Measurements from ENCODE around the gene DONSON.
"Not testable (repeated sequence)": the region's sequence is repeated elsewhere in the genome, so short reads cannot be mapped to it uniquely, and the experiment has no call there.

The DONSON gene, protein sequence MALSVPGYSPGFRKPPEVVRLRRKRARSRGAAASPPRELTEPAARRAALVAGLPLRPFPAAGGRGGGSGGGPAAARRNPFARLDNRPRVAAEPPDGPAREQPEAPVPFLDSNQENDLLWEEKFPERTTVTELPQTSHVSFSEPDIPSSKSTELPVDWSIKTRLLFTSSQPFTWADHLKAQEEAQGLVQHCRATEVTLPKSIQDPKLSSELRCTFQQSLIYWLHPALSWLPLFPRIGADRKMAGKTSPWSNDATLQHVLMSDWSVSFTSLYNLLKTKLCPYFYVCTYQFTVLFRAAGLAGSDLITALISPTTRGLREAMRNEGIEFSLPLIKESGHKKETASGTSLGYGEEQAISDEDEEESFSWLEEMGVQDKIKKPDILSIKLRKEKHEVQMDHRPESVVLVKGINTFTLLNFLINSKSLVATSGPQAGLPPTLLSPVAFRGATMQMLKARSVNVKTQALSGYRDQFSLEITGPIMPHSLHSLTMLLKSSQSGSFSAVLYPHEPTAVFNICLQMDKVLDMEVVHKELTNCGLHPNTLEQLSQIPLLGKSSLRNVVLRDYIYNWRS

DNA sequence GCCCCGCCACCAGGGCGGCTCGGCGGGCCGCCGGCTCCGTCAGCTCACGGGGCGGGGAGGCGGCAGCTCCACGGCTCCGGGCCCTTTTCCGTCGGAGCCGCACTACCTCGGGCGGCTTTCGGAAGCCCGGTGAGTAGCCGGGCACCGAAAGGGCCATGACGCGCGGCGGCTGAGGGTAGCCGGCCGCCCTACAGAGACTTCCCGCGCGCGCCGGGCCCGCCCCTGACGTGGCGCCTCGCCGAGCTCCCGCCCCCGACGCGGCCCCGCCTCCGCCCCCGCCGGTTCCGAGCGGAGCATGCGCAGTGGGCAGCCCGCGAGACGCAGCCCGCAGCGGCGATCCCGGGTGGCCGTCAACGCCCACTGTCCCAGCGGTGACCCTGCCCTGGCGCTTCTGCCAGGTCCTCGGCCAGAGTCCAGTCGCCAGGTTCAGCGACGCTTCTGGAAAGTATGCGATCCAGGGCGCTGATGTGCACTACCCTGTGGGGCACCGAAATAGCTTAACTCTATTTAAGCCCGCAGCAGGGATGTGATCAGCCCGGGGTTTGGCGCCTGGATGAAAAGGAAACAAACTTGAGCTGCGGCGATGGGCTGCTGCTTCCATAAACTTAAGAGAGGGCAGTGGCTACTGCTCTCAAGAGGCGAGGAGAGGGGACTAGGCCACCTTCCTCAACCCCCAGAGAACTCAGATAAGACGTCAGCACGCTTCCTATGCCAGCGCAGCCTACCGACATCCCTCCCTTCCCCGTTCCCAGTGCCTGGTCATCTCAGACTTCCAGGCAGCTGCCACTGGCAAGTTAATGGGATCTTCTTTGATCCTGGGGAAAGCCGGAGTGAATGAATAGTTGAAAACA lies at the start of gene DONSON:
Gene DONSON (minus strand): TSS at position 200 of the 851 bp plus-strand sequence. CDS start 43 bp downstream, at position 157.
- peak; percentile 36 for DNase-seq

DNA sequence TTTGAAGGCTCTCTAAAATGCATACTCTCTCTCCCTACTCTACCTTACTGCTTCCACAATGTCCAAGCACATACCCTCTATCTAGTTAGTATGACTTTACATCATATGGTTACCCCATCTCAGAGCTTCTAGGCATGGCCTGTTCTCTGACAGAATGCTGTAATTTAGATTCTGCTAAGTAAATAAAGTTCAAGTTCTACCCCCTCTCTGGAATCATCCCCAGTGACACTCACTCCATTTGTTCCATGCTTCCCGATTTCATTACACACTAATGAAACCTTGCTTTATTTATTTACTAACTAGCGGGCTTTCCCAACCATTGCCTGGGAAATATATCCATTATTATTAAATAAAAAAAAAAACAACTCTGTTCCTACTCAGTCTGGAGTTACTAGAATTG lies 45.8 kb upstream of the DONSON start:
- DNase-seq, result no peak

DNA sequence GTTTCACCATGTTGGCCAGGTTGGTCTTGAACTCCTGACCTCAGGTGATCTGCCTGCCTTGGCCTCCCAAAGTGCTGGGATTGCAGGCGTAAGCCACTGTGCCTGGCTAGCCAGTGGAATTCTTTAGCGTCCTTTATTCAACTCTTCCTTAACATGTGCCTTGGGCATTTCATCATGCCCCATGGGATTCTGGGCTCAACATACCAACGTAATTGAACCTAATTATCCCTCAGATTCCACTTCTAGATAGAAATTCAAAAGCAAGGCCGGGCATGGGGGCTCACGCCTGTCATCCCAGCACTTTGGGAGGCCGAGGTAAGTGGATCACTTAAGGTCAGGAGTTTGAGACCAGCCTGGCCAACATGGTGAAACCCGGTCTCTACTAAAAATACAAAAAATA lies 37.7 kb upstream of the DONSON start:
- DNase-seq, result not testable (repeated sequence)

DNA sequence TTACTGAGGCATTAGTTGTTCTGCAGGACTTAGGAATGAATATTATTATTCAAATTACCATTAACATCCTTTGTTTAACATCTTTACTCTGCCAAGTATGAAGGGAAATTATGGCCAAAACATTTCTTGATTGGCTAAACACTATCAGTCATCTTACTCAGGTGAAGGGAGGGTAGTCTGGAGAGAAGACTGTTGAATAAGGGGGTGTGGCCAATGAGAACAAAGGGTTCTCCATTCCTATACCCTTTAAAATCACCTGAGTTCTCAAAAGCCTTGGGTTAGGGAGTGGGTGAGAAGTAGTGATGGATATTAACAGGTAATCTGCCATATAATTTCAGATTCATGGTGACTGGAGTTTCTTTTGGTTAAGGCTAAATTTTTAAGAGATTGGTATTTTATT lies 33.8 kb upstream of the DONSON start:
- no peak for DNase-seq

DNA sequence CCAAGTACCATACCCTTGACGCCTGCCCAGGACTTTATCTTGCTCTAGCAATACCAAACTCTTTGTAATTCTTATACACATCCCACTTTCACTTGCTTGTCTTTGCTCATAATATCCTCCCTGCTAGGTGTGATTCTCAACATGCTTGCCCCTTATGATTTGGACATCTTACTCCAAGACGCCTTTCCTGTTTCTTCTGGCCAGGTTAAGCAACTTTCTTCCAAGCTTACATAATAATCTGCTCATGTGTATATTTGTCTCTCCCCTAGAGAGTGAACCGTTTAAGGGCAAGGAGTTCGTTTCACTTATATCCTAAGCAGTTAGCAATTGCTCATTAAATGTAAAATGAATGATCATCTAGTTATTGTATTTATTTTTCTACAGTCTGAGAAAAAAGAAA lies 31.2 kb upstream of the DONSON start:
- DNase-seq, result no peak

DNA sequence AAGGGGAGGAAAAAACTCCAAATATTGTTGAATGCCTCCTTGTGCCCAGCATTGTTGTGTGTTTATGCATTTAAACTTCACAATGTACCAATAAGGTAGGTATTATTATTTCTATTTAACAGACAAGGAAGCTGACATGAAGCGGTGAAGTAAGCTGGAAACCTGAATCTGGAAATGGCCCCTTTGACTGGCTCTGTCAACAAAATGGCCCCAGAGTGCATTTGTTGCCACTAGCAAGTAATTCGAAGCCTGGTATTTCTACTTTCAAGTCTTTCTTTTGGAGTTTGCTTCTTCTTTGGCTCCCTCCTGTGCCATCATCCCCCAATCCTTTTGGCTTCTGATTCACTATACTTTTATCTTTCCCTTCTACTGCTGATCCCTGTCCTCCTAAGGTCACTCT lies 29.9 kb upstream of the DONSON start:
- no peak for DNase-seq

DNA sequence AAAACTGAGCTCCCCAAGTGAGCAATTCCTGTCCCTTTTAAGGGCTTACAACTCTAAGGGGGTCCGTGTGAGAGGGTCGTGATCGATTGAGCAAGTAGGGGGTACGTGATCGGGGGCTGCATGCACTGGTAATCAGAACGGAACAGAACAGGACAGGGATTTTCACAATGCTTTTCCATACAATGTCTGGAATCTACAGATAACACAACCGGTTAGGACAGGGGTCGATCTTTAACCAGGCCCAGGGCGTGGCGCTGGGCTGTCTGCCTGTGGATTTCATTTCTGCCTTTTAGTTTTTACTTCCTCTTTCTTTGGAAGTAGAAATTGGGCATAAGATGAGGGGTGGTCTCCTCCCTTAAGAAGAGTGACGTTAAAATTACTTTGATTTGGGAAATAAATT lies 29.1 kb upstream of the DONSON start:
- not testable (repeated sequence) for DNase-seq

DNA sequence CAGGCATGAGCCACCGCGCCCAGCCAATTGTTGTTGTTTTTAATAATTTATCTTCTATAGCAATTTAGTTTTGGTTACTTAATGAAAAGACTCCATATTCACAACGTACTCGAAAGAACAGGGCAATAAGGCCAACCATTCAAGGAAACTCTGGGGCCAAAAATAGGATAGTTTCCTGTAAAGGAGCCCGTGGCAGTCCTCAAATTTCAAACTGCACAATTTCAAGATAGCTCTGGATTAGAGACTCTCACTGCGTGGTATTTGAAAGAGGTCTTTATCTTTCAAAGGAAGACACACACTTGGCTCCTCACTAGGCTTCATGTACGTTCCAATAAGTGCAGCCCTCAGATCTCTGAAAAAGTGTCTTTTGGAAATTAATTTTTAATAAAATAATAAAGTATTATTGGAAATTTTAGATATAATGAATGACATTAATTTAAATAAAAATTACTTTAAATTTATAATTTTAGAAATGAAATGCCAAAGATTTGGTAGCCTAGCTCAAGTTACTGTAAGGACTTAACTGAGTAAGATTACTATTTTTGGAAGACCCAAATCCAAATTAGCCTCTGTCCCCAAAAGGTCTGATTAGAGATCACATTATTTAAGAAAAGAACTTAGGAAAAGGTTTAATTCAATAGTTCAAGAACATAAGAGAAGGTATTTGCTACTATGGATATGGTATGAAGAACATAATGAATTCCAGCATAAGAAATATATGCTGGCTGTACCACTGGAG lies 22.7 kb upstream of the DONSON start:
- no peak for DNase-seq

DNA sequence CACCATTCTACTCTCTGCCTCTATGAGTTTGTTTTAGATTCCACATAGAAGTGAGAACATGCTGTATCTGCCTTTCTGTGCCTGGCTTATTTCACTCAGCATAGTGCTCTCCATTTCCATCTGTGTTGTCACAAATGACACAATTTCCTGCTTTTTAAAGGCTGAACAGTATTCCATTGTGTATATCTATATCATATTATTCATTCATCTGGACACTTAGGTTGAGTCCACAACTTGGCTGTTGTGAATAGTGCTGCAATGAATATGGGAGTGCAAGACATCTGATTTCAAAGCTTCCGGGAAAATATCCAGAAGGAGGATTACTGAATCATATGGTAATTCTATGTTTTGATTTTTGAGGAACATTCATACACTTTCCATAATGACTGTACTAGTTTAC lies 20.1 kb upstream of the DONSON start:
- no peak for DNase-seq

DNA sequence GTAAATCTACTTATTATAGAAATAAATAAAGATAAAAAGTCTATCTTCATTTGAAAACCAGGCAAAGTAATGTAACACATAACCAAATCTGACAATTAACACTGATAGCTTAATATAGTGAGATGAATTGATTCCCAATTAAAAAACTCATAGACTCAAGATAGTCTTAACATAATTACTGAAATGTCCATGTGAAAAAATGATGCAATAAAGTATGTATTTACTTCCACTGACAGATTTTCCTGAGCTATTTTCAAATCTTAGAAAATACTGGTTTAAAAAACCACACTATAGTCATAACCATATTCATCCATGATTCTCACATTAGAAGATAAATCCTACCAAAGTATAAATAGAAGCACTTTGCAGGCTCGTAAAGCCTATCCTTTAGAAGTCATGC lies 9.6 kb upstream of the DONSON start:
- DNase-seq, result no peak

DNA sequence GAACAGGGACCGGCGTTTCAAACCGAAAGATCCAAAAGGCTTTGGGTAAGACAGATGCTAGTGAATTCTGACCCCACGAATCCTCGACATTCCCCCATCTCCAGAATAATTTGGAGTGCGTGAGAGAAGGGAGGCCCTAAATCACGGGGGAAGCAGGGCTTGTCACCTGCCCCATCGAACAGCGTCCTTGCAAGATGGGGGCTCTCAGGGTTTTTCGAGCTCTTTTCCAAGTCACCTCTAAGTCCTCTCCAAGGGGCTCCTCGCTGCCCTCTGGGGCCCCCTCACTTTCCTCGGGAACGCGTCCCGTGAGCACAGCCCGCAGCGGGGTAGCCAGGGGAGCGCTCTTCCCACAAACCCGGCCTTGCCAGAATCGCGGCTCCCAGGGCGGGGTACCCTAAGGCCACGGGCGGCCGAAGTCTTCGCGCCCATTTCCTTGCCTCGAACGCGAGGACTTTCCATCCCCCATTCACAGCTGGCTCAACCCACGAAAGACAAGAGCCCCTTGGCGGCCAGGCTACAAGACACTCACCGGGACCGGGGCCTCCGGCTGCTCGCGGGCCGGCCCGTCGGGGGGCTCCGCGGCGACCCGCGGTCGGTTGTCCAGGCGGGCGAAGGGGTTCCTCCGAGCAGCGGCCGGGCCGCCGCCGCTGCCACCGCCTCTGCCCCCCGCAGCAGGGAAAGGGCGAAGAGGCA lies 546 bp downstream of the DONSON start:
- DNase-seq, result no peak

DNA sequence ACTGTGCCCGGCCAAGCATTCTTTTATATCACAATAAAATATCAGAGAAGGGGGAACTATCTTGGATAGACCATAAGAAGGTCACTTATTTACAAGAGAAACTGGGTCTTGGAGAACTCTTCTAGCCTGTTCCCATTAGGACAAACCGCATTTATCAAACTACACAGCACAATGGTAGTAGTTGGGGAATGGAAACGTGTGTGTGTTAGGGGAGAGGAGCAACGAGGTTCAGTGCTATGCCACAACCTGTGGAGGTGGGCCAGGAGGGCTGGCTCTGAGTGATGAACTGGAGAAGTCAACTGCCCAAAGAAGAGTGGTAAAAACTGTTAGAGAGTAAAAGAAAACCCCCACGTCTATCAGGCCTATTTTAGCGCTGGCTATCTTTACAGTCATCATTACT lies 1.6 kb downstream of the DONSON start:
- DNase-seq, result no peak

DNA sequence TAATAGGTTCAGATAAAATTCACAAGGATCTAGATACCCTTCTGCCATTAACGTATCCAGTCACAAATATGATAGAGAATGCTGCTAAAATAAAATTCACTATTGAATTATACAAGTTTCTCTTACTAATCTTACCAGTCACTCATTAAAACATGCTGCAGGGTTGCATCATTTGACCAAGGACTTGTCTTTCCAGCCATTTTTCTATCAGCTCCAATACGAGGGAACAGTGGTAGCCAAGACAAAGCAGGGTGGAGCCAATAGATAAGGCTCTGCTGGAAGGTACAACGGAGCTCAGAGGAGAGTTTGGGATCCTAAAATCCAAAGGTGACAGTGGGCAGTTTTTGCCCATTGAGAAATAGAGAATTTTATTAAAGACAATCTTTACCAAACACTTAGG lies 4.0 kb downstream of the DONSON start:
- no peak for DNase-seq

DNA sequence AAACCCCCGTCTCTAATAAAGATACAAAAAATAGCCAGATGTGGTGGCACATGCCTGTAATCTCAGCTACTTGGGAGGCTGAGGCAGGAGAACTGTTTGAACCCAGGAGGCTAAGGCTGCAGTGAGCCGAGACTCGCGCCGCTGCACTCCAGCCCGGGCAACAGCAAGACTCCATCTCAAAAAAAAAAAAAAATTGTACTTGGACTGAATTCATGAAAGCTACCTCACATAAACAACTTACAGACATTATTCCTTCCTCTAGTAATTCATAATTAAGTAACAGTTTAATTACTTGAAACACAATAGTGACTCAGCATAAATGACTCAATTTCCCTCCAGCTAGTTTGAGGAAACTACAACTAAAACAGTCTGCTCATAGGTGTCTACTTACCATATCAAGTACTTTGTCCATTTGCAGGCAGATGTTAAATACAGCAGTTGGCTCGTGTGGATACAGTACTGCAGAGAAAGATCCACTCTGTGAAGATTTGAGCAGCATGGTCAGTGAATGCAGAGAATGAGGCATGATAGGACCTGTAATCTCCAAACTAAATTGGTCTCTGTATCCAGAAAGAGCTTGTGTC lies 9.4 kb downstream of the DONSON start:
- DNase-seq, result no peak

DNA sequence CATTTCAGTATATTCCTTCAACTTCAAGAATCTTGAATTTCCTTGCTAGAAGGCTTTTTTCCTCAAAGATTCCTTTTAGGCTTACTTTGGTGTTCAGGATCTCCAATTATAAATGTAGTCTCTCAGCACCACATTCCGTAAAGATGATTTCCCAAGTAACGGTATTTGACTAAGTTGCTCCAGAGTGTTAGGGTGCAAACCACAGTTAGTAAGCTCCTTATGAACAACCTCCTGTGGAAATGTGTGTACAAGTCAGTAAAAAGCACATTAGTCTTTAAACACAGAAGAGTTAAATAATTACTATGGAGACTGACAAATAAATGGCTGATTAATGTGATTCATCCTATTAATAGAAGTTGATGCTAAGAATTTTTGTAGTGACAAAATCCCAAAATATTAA lies 10.3 kb downstream of the DONSON start:
- DNase-seq, result no peak

DNA sequence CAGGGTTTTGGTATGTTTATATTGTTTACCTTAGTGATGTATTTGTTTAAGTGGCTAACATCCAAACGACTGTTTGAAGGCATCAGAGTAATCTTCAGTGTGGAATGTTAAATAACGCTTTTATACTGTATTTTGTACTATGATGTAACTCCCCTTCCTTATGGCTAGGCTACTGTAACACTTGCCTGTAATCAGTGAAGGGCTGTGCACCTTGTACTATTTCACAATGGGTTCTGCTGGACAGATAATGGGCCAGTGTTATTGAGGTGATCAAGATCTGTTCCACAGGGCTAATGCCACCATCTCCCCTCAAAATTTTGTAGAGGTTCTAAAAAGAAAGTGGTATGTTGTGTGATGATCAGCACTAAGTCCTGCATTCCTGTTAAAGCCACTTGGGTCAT lies 11.7 kb downstream of the DONSON start:
- not testable (repeated sequence) for DNase-seq

DNA sequence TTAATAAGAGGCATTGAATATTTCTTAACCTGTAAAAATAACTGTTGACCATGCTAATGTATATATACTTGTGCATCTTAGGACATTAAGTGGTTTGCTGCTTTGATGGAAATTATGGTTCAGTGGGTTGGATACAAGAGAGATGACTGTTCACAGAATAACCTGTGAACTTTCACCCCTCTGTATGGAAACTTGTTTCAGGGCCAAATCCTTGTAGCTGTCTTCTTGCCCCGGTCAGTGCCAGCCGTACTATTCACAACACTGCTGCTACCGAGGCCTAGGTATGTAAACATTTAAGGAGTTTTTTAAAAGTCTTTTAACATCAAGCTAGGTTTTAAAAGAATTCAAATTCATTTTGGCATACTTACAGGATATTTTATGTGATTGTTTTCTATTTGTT lies 16.1 kb downstream of the DONSON start:
- DNase-seq, result no peak

DNA sequence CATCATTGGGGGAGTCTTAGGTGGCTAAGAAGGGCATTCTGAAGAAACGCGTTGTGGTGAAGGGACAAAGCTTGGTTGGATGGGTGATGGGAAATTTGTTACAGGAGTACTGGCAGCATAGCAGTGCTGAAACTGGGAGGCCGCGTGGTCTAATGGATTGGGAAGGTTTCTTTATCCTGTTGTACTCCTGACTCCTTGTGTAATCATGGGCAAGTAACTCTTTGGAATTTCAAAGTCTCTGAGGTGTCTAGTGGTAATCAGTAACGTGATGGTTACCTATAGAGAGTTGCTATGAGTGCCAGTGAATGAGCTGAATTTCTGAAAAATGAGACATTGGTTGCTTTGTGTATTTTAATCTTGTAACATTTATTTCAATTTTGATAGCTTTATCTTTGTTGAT lies 18.5 kb downstream of the DONSON start:
- no peak for DNase-seq

DNA sequence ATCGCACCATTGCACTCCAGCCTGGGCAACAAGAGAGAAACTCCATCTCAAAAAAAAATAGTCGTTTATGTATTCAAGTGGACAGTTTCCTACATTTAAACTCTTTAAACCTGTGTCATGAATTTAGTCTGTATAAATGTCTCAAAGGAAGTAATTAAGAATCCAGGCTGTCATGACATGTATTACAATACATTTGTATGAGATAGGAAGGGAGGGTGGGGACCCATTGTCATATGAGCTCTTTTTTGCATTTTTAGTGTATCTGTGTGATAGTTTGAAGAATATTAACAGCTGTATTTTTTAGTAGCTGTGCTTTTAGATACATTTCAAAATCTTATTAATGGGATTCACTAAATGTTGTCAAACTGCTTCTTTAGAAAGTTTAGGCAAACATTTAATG lies 20.0 kb downstream of the DONSON start:
- DNase-seq, result no peak

DNA sequence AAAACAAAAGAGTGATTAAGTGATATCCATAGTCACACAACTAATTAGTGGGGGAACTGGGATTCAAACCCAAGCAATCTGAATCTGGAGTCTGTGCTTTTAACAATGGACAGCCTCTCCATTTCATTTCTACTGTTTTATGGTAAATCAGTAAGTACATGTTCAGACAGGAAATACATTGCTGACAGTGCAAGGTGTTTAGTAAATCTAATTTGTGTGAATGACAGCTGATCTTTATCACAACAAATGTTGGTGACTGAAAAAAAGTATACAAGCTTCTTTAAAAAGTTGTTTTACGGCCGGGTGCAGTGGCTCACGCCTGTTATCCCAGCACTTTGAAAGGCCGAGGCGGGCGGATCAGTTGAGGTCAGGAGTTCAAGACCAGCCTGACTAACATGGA lies 20.6 kb downstream of the DONSON start:
- no peak for DNase-seq

DNA sequence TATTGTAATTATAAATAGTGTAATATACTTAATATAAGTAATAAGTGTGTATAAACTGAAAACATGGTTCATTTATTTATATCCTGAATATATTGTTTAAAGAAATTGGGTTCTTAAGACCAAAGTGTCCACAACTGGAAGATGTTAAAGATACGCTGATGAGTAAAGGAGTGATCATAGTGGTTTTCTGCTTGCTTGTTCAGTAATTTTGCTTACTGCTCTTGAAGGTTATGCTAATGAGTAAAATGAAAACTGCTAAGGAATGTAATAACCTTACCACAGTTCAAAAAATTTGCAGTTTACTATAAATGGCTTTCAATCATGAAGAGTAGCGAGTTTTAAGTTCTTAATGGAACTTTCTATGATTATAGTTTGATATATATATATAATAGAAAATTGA lies 22.0 kb downstream of the DONSON start:
- DNase-seq, result no peak

DNA sequence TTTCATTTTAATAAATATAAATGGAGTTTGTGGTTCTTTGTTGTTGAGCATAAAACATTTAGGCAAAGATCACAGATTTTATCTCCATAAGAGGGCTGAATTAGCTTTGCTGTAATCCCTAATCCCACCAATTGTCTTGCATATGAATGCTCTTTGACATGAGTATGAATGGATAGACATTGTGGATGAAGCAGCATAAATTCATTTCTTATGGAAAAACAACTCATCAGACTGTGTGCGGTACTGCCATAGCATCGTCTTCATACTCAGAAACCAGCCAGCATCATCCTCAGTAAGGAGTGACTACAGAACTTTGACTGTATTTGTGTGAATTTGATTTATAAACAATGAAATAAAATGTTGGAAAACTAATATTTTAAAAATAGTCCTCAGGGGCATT lies 26.1 kb downstream of the DONSON start:
- DNase-seq, result no peak

Measured in NCI-H2029 treated with DMSO at 0.1 percent for 48 hours (cell line).